Epithelial cell of proximal tubule (primary cell): ENCODE results near the gene SMAD3. TPM values are rescaled to one million over a fixed set of nuclear protein-coding genes. Genes with fewer than 3 reads are reported as not detected.

Source experiments
- DNase-seq: peaks from one replicate; pipeline ENCODE4 v3.0.0-alpha.2; 2011; ENCODE audit warnings: low read depth
- H3K4me3 ChIP-seq: 2 replicates; pipeline ENCODE4 v1.5.1; 2011; ENCODE audit warnings: low read depth, mild to moderate bottlenecking, low read length
- total RNA-seq: library from RNA; depleted of rRNA; stranded (reverse); fragments of >200 nt; gene quantifications from 2 replicates; pipeline ENCODE4 v1.2.3, GENCODE V29; 2015
- TF ChIP-seq, protein P1 (sequence below): conservative IDR thresholded peaks from 2 replicates; pipeline ENCODE4 v1.5.1; 2012; ENCODE audit warnings: low read depth, mild to moderate bottlenecking, low read length

The SMAD3 gene
- total RNA-seq, 1 donor from 2014 or later, result 97.4 TPM

DNA sequence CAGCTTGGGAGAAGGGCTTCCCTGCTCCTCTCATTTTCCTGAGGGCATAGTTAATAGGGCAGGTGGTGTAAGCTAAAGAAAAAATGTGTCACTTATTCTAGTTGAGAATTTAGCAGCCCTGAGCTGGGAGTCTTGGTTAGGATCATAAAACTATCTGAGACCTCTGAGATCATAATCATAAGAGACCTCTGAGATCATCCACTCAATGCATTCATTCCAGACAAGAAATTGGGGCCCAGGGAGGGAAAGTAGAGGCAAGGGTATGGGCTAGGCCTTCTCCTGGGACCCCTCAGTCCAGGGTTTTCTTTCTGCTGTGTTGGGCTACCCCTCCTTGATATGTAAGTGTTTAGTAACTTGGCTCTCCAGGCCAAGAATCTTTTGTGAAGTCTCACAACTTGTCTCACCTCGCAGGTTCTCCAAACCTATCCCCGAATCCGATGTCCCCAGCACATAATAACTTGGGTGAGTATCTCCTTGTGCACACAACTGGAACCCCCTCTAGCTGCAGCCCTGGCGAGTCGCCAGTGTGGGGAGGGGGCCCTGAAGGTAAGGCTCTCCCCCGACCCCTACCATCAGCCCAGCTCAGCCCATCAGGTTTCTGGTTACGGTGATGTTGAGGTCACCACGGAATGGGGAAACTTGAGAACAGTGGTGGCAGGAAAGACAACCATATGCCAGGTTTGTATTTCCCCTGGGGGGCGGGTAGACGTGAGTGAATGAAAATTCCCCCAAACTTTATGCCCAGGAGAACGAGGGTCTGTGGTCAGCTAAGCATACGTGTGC is 104.9 kb downstream of the SMAD3 start:
- TF ChIP-seq, protein P1, sequence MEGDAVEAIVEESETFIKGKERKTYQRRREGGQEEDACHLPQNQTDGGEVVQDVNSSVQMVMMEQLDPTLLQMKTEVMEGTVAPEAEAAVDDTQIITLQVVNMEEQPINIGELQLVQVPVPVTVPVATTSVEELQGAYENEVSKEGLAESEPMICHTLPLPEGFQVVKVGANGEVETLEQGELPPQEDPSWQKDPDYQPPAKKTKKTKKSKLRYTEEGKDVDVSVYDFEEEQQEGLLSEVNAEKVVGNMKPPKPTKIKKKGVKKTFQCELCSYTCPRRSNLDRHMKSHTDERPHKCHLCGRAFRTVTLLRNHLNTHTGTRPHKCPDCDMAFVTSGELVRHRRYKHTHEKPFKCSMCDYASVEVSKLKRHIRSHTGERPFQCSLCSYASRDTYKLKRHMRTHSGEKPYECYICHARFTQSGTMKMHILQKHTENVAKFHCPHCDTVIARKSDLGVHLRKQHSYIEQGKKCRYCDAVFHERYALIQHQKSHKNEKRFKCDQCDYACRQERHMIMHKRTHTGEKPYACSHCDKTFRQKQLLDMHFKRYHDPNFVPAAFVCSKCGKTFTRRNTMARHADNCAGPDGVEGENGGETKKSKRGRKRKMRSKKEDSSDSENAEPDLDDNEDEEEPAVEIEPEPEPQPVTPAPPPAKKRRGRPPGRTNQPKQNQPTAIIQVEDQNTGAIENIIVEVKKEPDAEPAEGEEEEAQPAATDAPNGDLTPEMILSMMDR, result no peak
- H3K4me3 ChIP-seq, result no peak overlapping the region
- DNase-seq, result no peak

DNA sequence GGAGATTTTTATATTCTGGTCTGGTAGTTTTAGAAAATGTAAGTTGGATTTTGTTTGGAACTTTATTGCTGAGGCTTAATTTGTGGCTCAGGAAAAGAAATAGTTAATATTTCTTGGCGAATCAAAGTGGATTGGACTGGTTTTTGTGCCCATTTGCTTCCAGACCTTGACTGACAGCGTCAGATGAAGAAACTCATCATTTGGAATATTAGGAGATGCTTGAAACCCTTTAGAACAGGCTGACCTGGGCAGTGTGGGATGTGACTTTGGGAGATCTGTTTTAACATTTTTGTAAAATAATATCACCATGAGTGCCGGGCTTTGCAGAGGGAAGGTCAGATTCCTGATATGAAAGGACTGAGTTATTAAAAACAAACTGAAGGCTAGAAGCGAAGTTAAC is 106.1 kb downstream of the SMAD3 start:
- no peak overlapping the region for H3K4me3 ChIP-seq
- TF ChIP-seq, protein P1, result no peak
- no peak for DNase-seq

DNA sequence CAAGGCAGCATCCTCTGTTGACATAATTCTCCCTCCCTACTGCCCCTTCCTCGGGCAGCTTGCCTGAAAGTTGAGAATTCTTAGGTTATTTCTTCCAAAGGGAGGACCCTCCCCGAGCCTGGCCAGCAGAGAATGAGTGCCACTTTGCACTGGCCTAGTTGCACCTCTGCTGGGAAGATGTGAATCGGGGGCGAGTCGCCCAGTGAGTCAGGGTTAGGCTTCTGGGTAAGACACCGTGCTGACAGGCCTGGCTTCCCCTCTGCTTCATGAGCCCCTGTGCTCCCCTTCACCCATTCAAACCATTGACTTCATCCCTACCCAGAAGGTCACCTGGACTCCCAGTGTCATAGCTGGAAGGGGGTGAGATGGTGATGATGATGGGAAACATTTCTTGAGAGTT is 106.8 kb downstream of the SMAD3 start:
- no peak overlapping the region for H3K4me3 ChIP-seq
- TF ChIP-seq, protein P1, result no peak
- no peak for DNase-seq

DNA sequence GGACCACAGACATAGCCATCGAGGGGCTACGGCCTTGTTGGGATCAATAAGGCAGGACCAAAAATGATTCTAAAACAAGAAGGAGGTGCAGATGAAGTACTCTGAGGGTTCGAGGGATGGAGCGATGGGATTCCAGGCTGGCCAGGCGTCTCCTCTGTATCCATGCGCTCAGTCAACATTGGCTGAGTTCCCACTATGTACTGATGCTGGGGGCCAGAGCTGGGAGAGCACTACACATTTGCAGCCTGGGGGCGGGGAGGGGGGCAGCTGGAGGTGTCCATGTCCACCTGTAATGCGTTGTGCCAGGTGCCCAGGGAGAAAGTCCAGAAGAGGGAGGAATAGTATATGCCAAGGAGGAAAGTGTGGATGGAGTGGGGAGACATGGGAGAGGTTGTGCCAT is 107.6 kb downstream of the SMAD3 start:
- no peak for DNase-seq
- no peak overlapping the region for H3K4me3 ChIP-seq
- TF ChIP-seq, protein P1, result no peak

DNA sequence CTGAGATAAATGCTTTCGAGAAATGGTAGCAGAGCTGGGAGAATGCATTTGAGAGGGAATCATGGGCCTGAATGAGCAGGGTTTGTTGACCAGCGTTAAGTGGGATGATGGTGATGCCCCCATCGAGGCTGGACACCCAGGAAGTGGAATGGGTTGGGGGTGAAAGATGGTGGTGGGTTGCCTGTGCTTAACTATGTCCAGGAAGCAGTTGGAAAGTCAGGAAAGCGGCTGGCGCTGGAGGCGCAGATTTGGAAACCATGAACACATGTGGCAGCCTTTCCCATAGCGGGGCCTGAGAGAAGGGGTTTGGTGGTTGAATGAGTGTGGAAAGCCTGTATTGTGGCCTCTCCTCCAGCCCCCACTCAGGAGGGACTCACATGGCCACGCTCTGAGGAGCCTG is 108.4 kb downstream of the SMAD3 start:
- TF ChIP-seq, protein P1, result no peak

DNA sequence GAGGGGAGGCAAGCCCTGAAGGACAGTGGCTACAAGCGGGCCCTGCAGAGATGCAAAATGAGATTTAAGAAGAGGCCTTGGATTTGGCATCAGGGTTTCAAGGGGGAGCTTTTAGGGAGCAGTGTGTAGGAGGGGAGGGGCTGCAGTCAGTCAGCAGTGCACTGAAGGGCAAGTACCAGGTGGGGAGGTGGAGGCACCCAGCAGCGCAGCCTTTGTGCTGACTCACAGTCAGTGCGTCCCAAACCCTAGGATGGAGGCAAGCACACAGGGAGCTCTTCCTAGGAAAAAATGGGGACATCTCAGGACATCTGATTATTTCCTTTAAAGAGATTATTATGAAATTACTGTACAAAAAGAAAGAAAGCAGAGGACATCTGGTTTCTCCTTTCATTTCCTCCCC is 109.0 kb downstream of the SMAD3 start:
- no peak overlapping the region for H3K4me3 ChIP-seq
- TF ChIP-seq, protein P1, result no peak

More for the DNA sequence above, 108.4 kb downstream of the SMAD3 start:
- DNase-seq, result no peak
- H3K4me3 ChIP-seq, result no peak overlapping the region

More for the DNA sequence above, 109.0 kb downstream of the SMAD3 start:
- no peak for DNase-seq
